Measurements from ENCODE around the gene MNX1. TPM values are rescaled to one million over a fixed set of nuclear protein-coding genes. Genes with fewer than 3 reads are reported as not detected.

The MNX1 gene
- total and polyA plus RNA-seq, 2 of the 4 experiments (the other 2 are of a cell fraction): not detected

GRCh38 chr7:157028199-157028903 is 17.9 kb upstream of the MNX1 start:
- no peaks in the 10 kb centered on the region for H3K4me1 ChIP-seq (ENCODE audit: control insufficient read depth, insufficient read depth, low read length)
- H3K9me3 ChIP-seq (ENCODE audit: control insufficient read depth, insufficient read depth, low read length): no peaks in the 10 kb centered on the region
- POLR2A ChIA-PET (ENCODE audit: unreplicated experiment): no interaction called here
- no peak for ATAC-seq (ENCODE audit: low read depth)
- H3K79me1 ChIP-seq (ENCODE audit: low read depth in 1 of 2, low read length in 2 of 2): no peaks in the 10 kb centered on the region
- intact Hi-C loops (cut with micrococcal nuclease): no loop called here
- H3K14ac ChIP-seq (replicated peaks; ENCODE audit: low read depth, low read length): no peak overlapping the region
- H2AK5ac ChIP-seq (ENCODE audit: low read depth, low read length): no peak overlapping the region
- H2AFZ ChIP-seq (replicated peaks; ENCODE audit: low read length, poor library complexity): no peak overlapping the region
- H3K27ac ChIP-seq (ENCODE audit: insufficient read depth, low read length): no peak overlapping the region
- H3K4me3 ChIP-seq (ENCODE audit: insufficient read depth, low read depth, low read length): no peak overlapping the region
- H2BK20ac ChIP-seq (ENCODE audit: low read depth, low read length): no peak overlapping the region
- in situ Hi-C loops (cut with MboI; ENCODE audit: low sequenced_read_pairs): no loop called here
- no peak overlapping the region for H2BK15ac ChIP-seq (ENCODE audit: low read depth, low read length)
- CTCF ChIA-PET: interaction anchor here (0.9 to 1.3 kb wide), 3 partner anchors 14 to 50 kb away, joined by 3 read pairs; no protein-coding TSS in a partner anchor
- peaks cover 28% of the 10 kb centered on the region for H3K27me3 ChIP-seq (ENCODE audit: control insufficient read depth, insufficient read depth, low read length)
- no peak overlapping the region for H2BK120ac ChIP-seq (ENCODE audit: low read depth, low read length)
- no peak for DNase-seq
- H3K9me1 ChIP-seq (ENCODE audit: insufficient read depth, low read length): no peaks in the 10 kb centered on the region
- TF ChIP-seq MAZ (IDR thresholded peaks at IDR 0.05; ENCODE audit: borderline replicate concordance, low read depth, low read length) (no peak), POLR2A (IDR thresholded peaks at IDR 0.05; ENCODE audit: low read depth, low read length) (no peak), CEBPB (IDR thresholded peaks at IDR 0.05; ENCODE audit: low read depth, low read length) (no peak), MAFK (IDR thresholded peaks at IDR 0.05; ENCODE audit: low read depth, low read length) (no peak), RAD21 (IDR thresholded peaks at IDR 0.05; ENCODE audit: low read length) (no peak), RCOR1 (IDR thresholded peaks at IDR 0.05; ENCODE audit: insufficient replicate concordance, low read length) (no peak), FOS (IDR thresholded peaks at IDR 0.05; ENCODE audit: low read depth, low read length) (no peak), RFX5 (IDR thresholded peaks at IDR 0.05; ENCODE audit: low read depth, low read length) (no peak), BHLHE40 (IDR thresholded peaks at IDR 0.05; ENCODE audit: low read depth, low read length) (no peak), SMC3 (IDR thresholded peaks at IDR 0.05; ENCODE audit: low read depth, low read length) (no peak), NFE2L2 (IDR thresholded peaks at IDR 0.05; ENCODE audit: low read depth, low read length) (no peak), MXI1 (IDR thresholded peaks at IDR 0.05; ENCODE audit: borderline replicate concordance, low read depth, low read length) (no peak), CHD1 (IDR thresholded peaks at IDR 0.05; ENCODE audit: low read depth, low read length) (no peak)
- TF ChIP-seq, protein P1, sequence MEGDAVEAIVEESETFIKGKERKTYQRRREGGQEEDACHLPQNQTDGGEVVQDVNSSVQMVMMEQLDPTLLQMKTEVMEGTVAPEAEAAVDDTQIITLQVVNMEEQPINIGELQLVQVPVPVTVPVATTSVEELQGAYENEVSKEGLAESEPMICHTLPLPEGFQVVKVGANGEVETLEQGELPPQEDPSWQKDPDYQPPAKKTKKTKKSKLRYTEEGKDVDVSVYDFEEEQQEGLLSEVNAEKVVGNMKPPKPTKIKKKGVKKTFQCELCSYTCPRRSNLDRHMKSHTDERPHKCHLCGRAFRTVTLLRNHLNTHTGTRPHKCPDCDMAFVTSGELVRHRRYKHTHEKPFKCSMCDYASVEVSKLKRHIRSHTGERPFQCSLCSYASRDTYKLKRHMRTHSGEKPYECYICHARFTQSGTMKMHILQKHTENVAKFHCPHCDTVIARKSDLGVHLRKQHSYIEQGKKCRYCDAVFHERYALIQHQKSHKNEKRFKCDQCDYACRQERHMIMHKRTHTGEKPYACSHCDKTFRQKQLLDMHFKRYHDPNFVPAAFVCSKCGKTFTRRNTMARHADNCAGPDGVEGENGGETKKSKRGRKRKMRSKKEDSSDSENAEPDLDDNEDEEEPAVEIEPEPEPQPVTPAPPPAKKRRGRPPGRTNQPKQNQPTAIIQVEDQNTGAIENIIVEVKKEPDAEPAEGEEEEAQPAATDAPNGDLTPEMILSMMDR (conservative IDR thresholded peaks at IDR 0.05; ENCODE audit: low read depth, low read length): no peak
- TF ChIP-seq, protein P2, sequence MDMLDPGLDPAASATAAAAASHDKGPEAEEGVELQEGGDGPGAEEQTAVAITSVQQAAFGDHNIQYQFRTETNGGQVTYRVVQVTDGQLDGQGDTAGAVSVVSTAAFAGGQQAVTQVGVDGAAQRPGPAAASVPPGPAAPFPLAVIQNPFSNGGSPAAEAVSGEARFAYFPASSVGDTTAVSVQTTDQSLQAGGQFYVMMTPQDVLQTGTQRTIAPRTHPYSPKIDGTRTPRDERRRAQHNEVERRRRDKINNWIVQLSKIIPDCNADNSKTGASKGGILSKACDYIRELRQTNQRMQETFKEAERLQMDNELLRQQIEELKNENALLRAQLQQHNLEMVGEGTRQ (IDR thresholded peaks at IDR 0.05; ENCODE audit: low read depth, low read length): no peak
- TF ChIP-seq, protein P3, sequence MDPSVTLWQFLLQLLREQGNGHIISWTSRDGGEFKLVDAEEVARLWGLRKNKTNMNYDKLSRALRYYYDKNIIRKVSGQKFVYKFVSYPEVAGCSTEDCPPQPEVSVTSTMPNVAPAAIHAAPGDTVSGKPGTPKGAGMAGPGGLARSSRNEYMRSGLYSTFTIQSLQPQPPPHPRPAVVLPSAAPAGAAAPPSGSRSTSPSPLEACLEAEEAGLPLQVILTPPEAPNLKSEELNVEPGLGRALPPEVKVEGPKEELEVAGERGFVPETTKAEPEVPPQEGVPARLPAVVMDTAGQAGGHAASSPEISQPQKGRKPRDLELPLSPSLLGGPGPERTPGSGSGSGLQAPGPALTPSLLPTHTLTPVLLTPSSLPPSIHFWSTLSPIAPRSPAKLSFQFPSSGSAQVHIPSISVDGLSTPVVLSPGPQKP (IDR thresholded peaks at IDR 0.05; ENCODE audit: borderline replicate concordance, low read depth, low read length): no peak
- no peak overlapping the region for H3K56ac ChIP-seq (ENCODE audit: extremely low read depth, insufficient read depth, low read length)
- no peak overlapping the region for H4K91ac ChIP-seq (ENCODE audit: insufficient read depth, low read depth, low read length)
- 40% methylated on average over 10 of the region's 16 CpGs; no CpG with 5 or more reads in 1 of the 2 experiments for WGBS, 2 experiments (ENCODE audit: extremely low coverage in 2 of 2, insufficient read length in 1 of 2)
- H3K23ac ChIP-seq (ENCODE audit: low read depth, low read length): no peak overlapping the region
- H3K18ac ChIP-seq (ENCODE audit: low read depth, low read length): no peak overlapping the region
- no peak overlapping the region for H4K8ac ChIP-seq (ENCODE audit: low read depth in 2 of 2, low read length in 2 of 2)
- no peak overlapping the region for H3K4me2 ChIP-seq (ENCODE audit: low read depth, low read length)
- no peak overlapping the region for H3K4ac ChIP-seq (ENCODE audit: low read depth, low read length)
- H2BK5ac ChIP-seq (ENCODE audit: low read depth, low read length, poor library complexity, severe bottlenecking): no peak overlapping the region
- H2AK9ac ChIP-seq (replicated peaks; ENCODE audit: low read depth, low read length, poor library complexity): no peak overlapping the region
- no TSS peak for BruUV-seq (replicated peaks)
- H3K9ac ChIP-seq (ENCODE audit: low read depth, low read length): no peak overlapping the region
- no peaks in the 10 kb centered on the region for H3K36me3 ChIP-seq (ENCODE audit: control insufficient read depth, insufficient read depth, low read length)
- dilution Hi-C loops (cut with HindIII; ENCODE audit: low sequenced_read_pairs, unreplicated experiment): no loop called here
- H4K20me1 ChIP-seq (ENCODE audit: insufficient read depth, low read length): no peaks in the 10 kb centered on the region
- no peak overlapping the region for H4K5ac ChIP-seq (ENCODE audit: low read depth, low read length)

Measured in IMR-90 (cell line).